Spleen (tissue), 11 donors: Measurements from ENCODE around the gene NKAIN4. TPM values are rescaled to one million over a fixed set of nuclear protein-coding genes. Genes with fewer than 3 reads are reported as not detected.
"Not testable (repeated sequence)": the region's sequence is repeated elsewhere in the genome, so short reads cannot be mapped to it uniquely, and the experiment has no call there.

ENCODE experiments used
- DNase-seq: peaks from one replicate; pipeline ENCODE4 v3.0.0-alpha.2; 2020
- H3K27ac ChIP-seq, 8 donors: fragments of 200-600 bp; sonication (generic) in 7 of 8; 1 replicate in 4 of 8; 2 replicates in 4 of 8; pipeline versions ENCODE4 v1.5.0 to v1.8.0; 2016 to 2021; ENCODE audit warnings: inconsistent platforms in 4 of 8, mild to moderate bottlenecking in 4 of 8, moderate library complexity in 1 of 8
- H3K27me3 ChIP-seq, 7 donors: fragments of 200-600 bp; sonication (generic) in 6 of 7; replicated peaks in 1 of 7; 1 replicate in 4 of 7; 2 replicates in 3 of 7; pipeline versions ENCODE4 v1.5.0 to v1.8.0; 2016 to 2021; ENCODE audit warnings: inconsistent platforms in 3 of 7, mild to moderate bottlenecking in 1 of 7
- H3K36me3 ChIP-seq, 6 donors: fragments of 200-600 bp; sonication (generic) in 5 of 6; 1 replicate in 4 of 6; 2 replicates in 2 of 6; pipeline versions ENCODE4 v1.5.0 to v1.8.0; 2016 to 2021; ENCODE audit warnings: inconsistent platforms in 2 of 6
- H3K4me1 ChIP-seq, 6 donors: fragments of 200-600 bp; sonication (generic) in 5 of 6; 1 replicate in 3 of 6; 2 replicates in 3 of 6; pipeline versions ENCODE4 v1.5.0 to v1.8.0; 2016 to 2021; ENCODE audit warnings: inconsistent platforms in 3 of 6
- H3K4me3 ChIP-seq, 8 donors: fragments of 200-600 bp; sonication (generic) in 7 of 8; 1 replicate in 4 of 8; 2 replicates in 4 of 8; pipeline versions ENCODE4 v1.5.0 to v1.8.0; 2016 to 2021; ENCODE audit warnings: inconsistent platforms in 4 of 8, mild to moderate bottlenecking in 4 of 8, moderate library complexity in 2 of 8
- H3K9me3 ChIP-seq, 8 donors: fragments of 200-600 bp; sonication (generic) in 7 of 8; 1 replicate in 4 of 8; 2 replicates in 4 of 8; pipeline versions ENCODE4 v1.5.0 to v1.8.0; 2016 to 2021; ENCODE audit warnings: inconsistent platforms in 4 of 8
- CTCF ChIP-seq, 11 experiments: fragments of 200-600 bp in 7 of 11; fragments of 450-650 bp in 4 of 11; sonication (generic) in 4 of 11; IDR thresholded peaks in 8 of 11; conservative IDR thresholded peaks in 3 of 11; 1 replicate in 7 of 11; 2 replicates in 4 of 11; pipeline versions ENCODE4 v1.4.0 to v1.8.0; 2016 to 2021; ENCODE audit warnings: antibody characterized with exemption in 11 of 11, inconsistent platforms in 4 of 11, mild to moderate bottlenecking in 1 of 11
- POLR2A ChIP-seq, 3 donors: fragments of 450-650 bp; IDR thresholded peaks; one replicate each; pipeline ENCODE4 v1.5.1; 2017; ENCODE audit warnings: antibody characterized with exemption in 3 of 3, mild to moderate bottlenecking in 1 of 3
- POLR2AphosphoS5 ChIP-seq, 3 donors: sonication (generic); formaldehyde crosslinking; IDR thresholded peaks; one replicate each; pipeline ENCODE4 v1.5.1; 2017; ENCODE audit warnings: antibody characterized with exemption in 3 of 3
- WGBS, 5 donors: extraction: QIAGEN DNeasy Blood & Tissue Kit in 3 of 5; methylation state at CpG; one replicate each; pipeline versions ENCODE4 v1.1.5 to v1.1.7; 2013 to 2018; 5-methylcytosine and 5-hydroxymethylcytosine counted together
- intact Hi-C: fragments of 100-400 bp; cut with DNase I; formaldehyde crosslinking; loops from one replicate; pipeline ENCODE4 v1.15.0; 2023; ENCODE audit warnings: low total_unique reads
- polyA plus RNA-seq, 3 donors: library from polyadenylated mRNA; stranded (reverse); fragments of 200-250 nt; gene quantifications; one replicate each; pipeline ENCODE4 v1.2.1, GENCODE V29; 2013
- total RNA-seq, 7 donors: library from RNA; depleted of rRNA in 3 of 7; stranded (reverse); fragments of >200 nt in 3 of 7; fragmentation: NEBNext Ultra II Directional in 4 of 7; extraction: Animal tissue kit (Norgen Biotek cat#: 25700) in 4 of 7; gene quantifications; one replicate each; pipeline versions ENCODE4 v1.1.0 to v1.2.1, GENCODE V29; 2016 to 2021
- donor health status: healthy with polysubstance abuse.
- donor health status: DM: no; HTN: no; CAD: no; lungs with moderate emphysema.
- donor health status: DM: no; HTN: no; CAD: no.
- donor health status: Bipolar disorder and iron deficiency.
- donor health status: healthy.
- donor health status: DM: no; HTN: no; CAD: no.
- donor health status: DM: yes; HTN: yes; CAD: no.

The NKAIN4 gene
- total and polyA plus RNA-seq, 10 donors, result 0.09 TPM; not detected in 9

DNA sequence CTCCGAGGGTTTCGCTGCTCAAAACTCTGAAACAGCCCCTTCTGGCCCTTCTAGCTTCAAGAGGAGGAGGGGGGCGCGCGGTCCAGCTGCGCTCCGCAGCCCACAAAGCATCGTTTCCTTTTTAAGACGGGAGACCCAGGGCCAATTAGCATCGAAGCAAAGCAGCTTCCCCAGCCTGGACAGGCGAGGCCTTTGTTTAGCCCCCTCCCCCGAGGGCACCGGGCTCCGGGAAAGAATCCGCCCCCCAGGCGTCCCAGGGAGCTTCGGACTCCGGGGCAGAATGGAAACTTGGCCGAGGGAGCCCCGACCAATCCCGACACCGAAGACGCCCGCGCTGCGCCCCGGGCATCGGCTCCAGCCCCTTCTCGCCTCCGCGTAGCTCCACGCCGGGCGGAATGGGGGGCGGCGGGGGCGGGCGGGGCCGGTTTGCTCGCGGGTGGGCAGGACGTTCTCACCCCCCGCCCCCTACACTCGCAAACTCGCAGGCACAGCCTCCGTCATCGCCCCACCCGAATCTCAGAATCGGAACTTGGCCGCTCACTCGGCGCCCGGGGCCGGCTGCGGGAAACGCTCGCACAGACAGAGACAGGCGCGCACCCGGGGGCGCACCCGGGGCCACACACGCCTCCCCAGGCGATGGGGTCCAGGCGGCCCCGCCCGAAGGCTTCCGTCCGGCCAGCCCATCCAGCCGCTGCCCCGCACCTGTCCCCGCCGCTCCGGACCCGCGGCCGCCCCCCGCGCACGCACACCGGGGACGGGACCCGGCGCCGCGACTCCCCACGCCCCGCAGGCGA lies 628 bp downstream of the NKAIN4 start:
- Histone ChIP-seq H3K27me3 (peaks cover 3 to 95% (median 50%) of the 10 kb centered on the region in 7 donors), H3K4me3 (peak overlapping the region; percentile 6 to 60 (median 33)), H3K9me3 (no peaks in the 10 kb centered on the region), H3K4me1 (peaks cover 7 to 25% (median 22%) of the 10 kb centered on the region in 6 donors), H3K27ac (no peak overlapping the region), H3K36me3 (no peaks in the 10 kb centered on the region)
- no peak for DNase-seq
- intact Hi-C loops, result no loop called here
- WGBS, 5 donors, result 1 to 2% (median 2%) methylated on average over 46 to 89 of the region's 89 CpGs; no CpG with 5 or more reads in 1 of the 5 donors
- no peak for TF ChIP-seq POLR2A (IDR thresholded peaks at IDR 0.05)

DNA sequence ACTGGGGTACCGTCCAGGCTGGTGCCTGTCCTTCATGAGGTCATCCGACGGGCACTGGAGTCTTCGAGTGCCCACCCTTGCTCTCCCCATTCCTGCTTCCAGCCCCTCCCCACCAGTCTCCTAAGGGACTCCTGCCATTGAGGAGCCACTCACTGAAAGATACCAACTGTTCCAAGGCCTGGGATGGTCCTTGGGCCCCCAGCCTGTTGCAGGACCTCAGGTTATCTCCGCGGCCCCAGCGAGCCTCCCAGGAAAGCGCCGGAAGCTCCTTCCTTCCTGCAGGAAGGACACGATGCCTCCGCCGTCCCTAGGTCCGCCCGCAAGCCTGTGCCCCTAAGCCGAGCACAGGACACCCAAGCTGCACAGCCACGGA lies 1.2 kb downstream of the NKAIN4 start:
- Histone ChIP-seq H3K27me3 (peaks cover 3 to 95% (median 55%) of the 10 kb centered on the region in 7 donors), H3K4me3 (peak overlapping the region in 6 of 8 donors; percentile 6 to 60 (median 33)), H3K9me3 (no peaks in the 10 kb centered on the region), H3K4me1 (peaks cover 7 to 25% (median 22%) of the 10 kb centered on the region in 6 donors), H3K36me3 (no peaks in the 10 kb centered on the region), H3K27ac (no peak overlapping the region)
- no peak for TF ChIP-seq CTCF (IDR thresholded peaks at IDR 0.05 in 8 of 11, conservative IDR thresholded peaks at IDR 0.05 in 3 of 11)
- TF ChIP-seq POLR2A (IDR thresholded peaks at IDR 0.05), result no peak
- TF ChIP-seq POLR2AphosphoS5 (IDR thresholded peaks at IDR 0.05), result no peak
- no peak for DNase-seq
- intact Hi-C loops, result no loop called here
- WGBS, 5 donors, result 6 to 28% (median 8%) methylated on average over 4 to 16 of the region's 16 CpGs

DNA sequence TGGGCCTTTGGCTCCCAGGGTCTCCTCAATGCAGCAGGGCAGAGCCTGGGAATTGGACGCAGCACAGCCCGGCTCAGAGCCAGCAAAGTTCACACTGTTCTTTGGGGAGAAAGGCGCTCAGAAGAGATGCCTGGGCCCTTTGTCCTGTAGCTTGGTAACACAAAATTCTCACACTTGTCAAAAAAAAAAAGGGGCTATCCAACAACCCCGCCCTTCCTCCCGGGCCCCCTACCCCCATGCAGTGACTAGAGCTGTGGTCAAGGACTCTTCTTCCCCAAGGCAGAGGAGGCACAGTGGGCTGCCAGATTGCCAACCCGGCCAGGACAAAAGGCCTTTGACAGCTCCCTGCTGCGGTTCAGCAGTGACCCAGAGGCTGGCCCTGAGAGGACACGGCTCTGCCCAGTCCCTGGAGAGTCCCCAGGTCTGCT lies 2.0 kb downstream of the NKAIN4 start:
- H3K4me3 ChIP-seq, result no peak overlapping the region
- 58 to 96% (median 71%) methylated on average over 3 to 8 of the region's 8 CpGs for WGBS, 5 donors
- peaks cover 7 to 27% (median 22%) of the 10 kb centered on the region in 6 donors for H3K4me1 ChIP-seq
- intact Hi-C loops, result no loop called here
- peaks cover 3 to 99% (median 63%) of the 10 kb centered on the region in 7 donors for H3K27me3 ChIP-seq
- H3K9me3 ChIP-seq, result no peaks in the 10 kb centered on the region
- no peaks in the 10 kb centered on the region for H3K36me3 ChIP-seq
- TF ChIP-seq POLR2A (IDR thresholded peaks at IDR 0.05) (no peak), POLR2AphosphoS5 (IDR thresholded peaks at IDR 0.05) (no peak), CTCF (IDR thresholded peaks at IDR 0.05 in 8 of 11, conservative IDR thresholded peaks at IDR 0.05 in 3 of 11) (no peak)
- no peak for DNase-seq
- no peak overlapping the region for H3K27ac ChIP-seq

DNA sequence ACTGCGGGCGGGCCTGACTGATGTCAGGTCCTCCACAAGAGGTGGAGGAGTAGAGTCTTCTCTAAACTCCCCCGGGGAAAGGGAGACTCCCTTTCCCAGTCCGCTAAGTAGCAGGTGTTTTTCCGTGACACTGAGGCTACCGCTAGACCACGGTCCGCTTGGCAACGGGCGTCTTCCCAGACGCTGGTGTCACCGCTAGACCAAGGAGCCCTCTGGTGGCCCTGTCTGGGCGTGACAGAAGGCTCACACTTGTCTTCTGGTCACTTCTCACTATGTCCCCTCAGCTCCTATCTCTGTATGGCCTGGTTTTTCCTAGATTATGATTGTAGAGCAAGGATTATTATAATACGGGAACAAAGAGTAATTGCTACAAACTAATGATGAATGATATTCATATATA lies 2.9 kb downstream of the NKAIN4 start:
- H3K4me3 ChIP-seq, H3K27ac ChIP-seq, H3K9me3 ChIP-seq, DNase-seq, H3K36me3 ChIP-seq, intact Hi-C loops: not testable (repeated sequence)
- 27 to 41% (median 41%) methylated on average over 12 to 14 of the region's 14 CpGs for WGBS, 5 donors
- Histone ChIP-seq H3K4me1 (peaks cover 7 to 36% (median 22%) of the 10 kb centered on the region in 6 donors), H3K27me3 (peaks cover 3 to 100% (median 72%) of the 10 kb centered on the region in 7 donors)
- TF ChIP-seq CTCF (IDR thresholded peaks at IDR 0.05 in 8 of 11, conservative IDR thresholded peaks at IDR 0.05 in 3 of 11), result peak in 3 of 11 experiments; percentile 15 to 28 (median 26)
